GM19328 (cell line): ENCODE results near the gene CCDC8.
"Not testable (repeated sequence)": the region's sequence is repeated elsewhere in the genome, so short reads cannot be mapped to it uniquely, and the experiment has no call there.

Experiments used
- ATAC-seq: cut with Tn5 transposase; IDR thresholded peaks from one replicate; pipeline ENCODE4 v1.9.1; 2021; ENCODE audit warnings: mild to moderate bottlenecking, moderate library complexity; ENCODE audit not compliant: unreplicated experiment

CCDC8 gene

GRCh38 chr19:46428239-46429135 is 15.1 kb upstream of the CCDC8 start, which contains the start of gene PNMA8C:
Gene PNMA8C, minus strand, starts transcription at chr19:46428936. Its CDS starts 577 bp downstream, at chr19:46428359.
- no peak for ATAC-seq

GRCh38 chr19:46427518-46428045 is 14.2 kb upstream of the CCDC8 start:
- no peak for ATAC-seq

DNA sequence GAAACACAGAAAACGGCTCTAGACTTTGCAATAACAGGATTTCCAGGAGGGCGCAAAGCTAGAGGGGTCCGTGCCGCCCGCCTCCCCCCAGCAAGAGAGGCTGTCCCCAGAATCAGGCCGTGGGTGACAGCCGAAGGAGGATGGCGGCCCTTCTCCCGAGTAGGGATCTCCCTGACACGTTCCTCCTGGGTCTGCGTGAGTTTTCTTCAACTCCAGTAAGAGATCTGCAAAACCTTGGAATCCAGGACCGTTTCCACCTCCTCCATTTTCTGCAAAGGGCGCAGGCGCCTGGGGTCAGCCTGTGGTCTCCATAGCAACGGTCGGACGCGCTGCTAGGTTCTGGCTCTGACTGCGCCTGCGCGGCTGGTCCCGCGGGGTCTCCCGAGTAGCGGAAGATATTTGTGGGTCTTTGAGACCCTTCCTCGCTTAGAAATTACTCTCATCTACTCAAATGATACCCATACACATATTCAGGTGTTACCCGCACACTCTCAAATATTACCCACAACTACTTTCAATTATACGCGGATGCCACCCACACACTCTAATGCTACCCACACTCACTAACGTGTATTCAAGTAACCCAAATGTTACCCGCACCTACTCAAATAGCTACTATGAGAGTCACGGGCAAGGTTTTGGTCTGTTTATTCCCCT is 13.3 kb upstream of the CCDC8 start:
- ATAC-seq: no peak

- no peak for ATAC-seq
Observed at GRCh38 chr19:46426035-46426505, 12.7 kb upstream of the CCDC8 start.

DNA sequence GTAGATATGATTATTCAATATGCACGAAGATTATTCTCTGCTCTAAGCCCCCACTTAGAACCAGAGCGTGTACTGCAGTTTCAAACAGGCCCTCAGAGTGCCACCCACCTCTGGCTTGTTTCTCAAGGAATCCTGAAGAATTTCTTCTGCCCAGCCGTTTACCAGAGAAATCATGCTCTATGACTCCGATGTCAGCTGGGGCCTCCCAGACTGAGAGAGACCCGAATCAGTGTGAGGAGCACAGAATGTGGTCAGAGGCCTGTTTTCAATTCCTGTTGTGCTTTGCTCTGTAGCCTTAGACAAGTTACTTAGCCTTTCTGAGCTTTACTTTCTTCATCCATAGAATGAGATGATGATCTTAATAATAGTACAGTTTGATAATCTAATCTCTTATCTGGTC is 9.8 kb upstream of the CCDC8 start:
- ATAC-seq: no peak

DNA sequence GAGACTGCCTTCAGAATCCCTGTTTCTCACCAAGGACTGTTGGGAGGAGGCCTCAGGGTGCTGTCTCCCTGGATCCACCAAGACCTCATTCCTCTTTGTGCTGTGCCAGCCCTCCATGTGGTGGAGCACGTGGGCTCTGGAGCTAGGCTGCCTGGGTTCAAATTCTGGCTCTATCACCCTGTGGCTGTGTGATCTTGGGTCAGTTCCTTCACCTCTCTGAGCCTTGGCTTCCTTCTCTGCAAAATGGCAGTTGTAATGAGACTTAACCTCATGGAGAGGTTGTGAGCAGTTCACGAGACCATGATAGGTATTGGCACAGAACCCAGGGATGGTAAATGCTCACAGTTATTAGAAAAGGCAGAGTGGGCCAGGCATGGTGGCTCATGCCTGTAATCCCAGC is 9.0 kb upstream of the CCDC8 start:
- no peak for ATAC-seq

- ATAC-seq: no peak
Observed at GRCh38 chr19:46420056-46420455, 6.7 kb upstream of the CCDC8 start.

DNA sequence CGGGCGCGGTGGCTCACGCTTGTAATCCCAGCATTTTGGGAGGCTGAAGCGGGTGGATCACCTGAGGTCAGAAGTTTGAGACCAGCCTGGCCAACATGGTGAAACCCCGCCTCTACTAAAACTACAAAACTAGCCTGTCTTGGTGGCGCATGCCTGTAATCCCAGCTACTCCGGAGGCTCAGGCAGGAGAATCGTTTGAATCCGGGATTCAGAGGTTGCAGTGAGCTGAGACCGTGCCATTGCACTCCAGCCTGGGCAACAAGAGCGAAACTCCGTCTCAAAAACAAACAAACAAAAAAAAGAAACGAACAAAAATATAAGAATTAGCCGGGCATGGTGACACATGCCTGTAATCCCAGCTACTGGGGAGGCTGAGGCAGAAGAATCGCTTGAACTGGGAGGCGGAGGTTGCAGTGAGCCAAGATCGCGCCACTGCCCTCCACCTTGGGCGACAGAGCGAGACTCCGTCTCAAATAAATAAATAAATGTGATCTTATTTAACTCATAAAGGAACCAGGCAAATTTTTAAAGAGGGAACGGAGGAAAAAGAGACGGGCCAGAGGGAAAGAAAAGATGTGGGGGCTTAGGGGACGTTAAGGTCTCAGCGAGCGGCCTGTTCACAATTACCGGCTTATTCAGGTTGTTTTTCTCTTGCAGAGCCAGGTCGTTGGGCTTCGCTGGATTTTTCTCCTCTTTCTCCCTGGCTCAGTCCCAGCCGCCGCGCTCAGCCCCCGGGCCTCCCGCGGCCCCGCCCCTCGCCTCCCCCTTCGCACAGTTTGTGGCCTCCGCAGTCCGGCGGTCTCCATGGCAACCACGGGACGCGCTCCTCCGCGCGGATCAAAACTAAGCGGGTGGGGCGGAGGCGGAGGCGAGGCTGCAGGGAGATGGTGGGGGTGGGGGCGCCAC is 2.7 kb upstream of the CCDC8 start:
- not testable (repeated sequence) for ATAC-seq

- ATAC-seq: not testable (repeated sequence)
Observed at GRCh38 chr19:46414899-46415298, 1.5 kb upstream of the CCDC8 start.

DNA sequence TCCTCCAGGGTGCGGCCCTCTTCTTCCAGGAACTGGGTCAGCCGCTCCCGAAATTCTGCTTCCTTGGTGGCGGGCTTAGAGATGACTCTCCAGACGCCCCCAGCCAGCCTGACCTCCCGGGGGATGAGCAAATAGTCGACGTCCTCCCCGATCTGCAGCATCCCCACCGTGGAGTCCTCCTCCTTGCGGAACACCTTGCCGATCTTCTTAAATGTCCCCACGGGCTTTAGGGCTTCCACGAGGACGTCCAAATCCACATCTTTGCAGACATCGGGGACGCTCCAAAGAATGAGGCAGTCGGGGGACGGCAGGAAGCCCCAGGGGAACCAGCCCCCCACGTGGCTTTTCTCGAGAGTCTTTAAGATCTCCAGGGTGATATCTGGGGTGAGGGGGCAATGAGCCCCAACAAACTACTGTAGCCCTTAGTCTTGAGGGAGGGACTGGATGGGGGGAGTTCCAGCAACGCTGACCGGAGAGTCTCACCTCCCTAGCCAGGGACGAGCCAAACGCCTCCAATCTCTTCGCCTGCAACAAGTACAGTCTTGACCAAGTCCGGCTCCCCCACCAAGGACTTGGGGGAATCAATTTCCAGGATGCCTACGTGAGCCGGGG is 608 bp downstream of the CCDC8 start:
- ATAC-seq: no peak

DNA sequence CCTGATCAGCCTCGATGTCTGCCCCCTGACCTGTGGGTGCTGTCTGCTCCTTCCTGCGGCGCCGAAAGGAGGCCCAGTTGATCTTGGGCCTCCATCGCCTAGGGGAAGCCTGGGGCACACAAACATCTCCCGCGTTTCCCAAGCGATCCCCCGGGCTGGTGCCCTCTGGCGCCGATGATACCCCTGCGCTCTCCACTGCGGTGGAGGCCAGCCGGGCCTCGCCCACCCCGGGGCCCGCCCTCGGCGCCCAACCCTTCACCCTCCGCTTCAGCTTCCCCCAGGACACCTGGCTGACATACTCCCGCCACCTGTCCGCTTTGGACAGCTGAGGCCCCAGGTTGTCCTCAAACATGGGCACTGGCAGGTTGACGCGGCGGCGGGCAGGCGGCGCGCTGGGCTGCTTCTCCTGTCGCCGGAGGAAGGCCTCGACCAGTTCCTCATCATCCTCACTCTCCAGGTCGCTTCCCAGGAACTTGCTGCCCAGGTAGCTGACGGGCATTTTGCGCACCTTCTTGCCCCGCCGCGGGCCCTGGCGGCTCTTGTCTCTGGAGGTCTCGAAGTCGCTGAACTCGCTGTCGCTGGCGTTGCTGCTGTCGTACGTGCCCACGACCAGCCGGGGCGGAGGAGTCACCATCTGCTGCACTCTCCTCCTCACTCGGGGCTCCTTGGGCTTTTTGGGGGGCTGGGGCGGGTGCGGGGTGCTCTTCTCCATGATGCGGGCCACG is 1.3 kb downstream of the CCDC8 start:
- ATAC-seq: no peak

DNA sequence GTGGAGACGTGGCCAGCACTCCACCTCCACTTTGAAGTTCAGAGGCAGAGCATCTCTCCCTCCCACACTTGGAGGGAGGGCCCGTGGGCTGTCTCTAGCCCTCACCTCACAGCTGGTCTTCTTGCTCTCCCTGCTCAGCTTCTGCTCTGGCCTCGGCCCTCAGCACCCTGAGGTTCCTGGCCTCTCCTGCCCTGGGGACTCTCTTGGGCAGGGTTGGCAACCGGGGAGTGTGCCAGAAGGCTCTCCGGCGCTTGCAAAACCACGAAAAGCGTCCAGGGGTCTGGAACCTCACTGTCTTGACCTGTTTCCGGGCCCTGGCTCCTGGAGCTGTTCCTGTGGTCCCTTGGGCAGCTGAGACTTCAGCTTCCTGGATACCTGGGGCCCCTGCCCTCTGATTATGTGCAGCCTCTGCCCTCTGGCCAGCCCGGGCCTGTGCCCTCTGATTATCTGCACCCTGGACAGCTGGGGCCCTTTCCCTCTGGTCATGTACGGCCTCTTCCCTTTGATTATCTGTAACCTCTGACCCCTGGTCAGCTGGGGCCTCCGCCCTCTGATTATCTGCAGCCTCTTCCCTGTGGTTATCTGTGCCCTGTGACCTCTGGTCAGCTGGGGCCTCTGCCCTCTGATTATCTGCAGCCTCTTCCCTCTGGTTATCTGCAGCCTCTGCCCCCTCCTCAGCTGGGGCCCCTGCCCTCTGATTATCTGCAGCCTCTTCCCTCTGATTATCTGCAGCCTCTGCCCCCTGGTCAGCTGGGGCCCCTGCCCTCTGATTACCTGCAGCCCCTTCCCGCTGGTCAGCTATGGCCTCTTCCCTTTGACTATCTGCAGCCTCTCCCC is 2.1 kb downstream of the CCDC8 start:
- ATAC-seq: no peak

GRCh38 chr19:46410205-46411087 is 2.9 kb downstream of the CCDC8 start:
- ATAC-seq: no peak

DNA sequence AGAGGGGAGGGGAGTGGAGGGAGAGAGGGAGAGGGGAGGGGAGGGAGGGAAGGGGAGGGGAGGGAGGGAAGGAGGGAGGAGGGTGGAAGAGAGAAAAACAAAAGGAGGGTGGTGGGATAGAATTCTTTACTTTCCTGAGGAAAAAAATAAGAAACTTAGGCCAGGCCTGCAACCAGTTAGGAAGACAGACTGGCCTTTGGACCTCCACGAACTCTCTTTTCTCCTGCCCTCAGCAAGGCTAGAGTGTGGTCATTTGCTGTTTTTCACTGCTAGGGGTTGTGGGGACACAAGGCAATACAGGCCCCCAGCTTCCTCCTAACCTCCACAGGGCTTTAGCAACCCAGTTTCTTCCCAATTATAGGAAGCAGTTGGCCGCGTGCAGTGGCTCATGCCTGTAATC is 4.2 kb downstream of the CCDC8 start:
- ATAC-seq: no peak

GRCh38 chr19:46408664-46409039 is 4.7 kb downstream of the CCDC8 start:
- ATAC-seq: no peak

- no peak for ATAC-seq
Observed at GRCh38 chr19:46407856-46408663, 5.3 kb downstream of the CCDC8 start.

GRCh38 chr19:46406976-46407375 is 6.4 kb downstream of the CCDC8 start:
- no peak for ATAC-seq
